GM23248 (cell line): ENCODE results near the gene EIF5. TPM values are rescaled to one million over a fixed set of nuclear protein-coding genes. Genes with fewer than 3 reads are reported as not detected.
"Not testable (repeated sequence)": the region's sequence is repeated elsewhere in the genome, so short reads cannot be mapped to it uniquely, and the experiment has no call there.

Experiments used
- DNase-seq: peaks from one replicate; pipeline ENCODE4 v3.0.0-alpha.2; 2015
- H2AFZ ChIP-seq: fragments of 200-600 bp; sonication (generic); 2 replicates; pipeline ENCODE4 v1.6.1; 2016; ENCODE audit warnings: antibody characterized with exemption
- H3F3A ChIP-seq: fragments of 200-600 bp; sonication (generic); 2 replicates; pipeline ENCODE4 v1.6.1; 2016; ENCODE audit warnings: mild to moderate bottlenecking, antibody characterized with exemption, mixed run types; ENCODE audit not compliant: insufficient read depth
- H3K27ac ChIP-seq: fragments of 200-600 bp; sonication (generic); 2 replicates; pipeline ENCODE4 v1.5.1; 2016; ENCODE audit warnings: mild to moderate bottlenecking
- H3K27me3 ChIP-seq: fragments of 200-600 bp; sonication (generic); replicated peaks from 2 replicates; pipeline ENCODE4 v1.6.1; 2016; ENCODE audit warnings: mild to moderate bottlenecking; ENCODE audit not compliant: insufficient read depth
- H3K36me3 ChIP-seq: fragments of 200-600 bp; sonication (generic); 2 replicates; pipeline ENCODE4 v1.6.1; 2016; ENCODE audit warnings: low read depth, mild to moderate bottlenecking
- H3K4me1 ChIP-seq: fragments of 200-600 bp; sonication (generic); 2 replicates; pipeline ENCODE4 v1.6.1; 2016; ENCODE audit warnings: mild to moderate bottlenecking; ENCODE audit not compliant: insufficient read depth
- H3K4me2 ChIP-seq: fragments of 200-600 bp; sonication (generic); one replicate; pipeline ENCODE4 v1.6.1; 2016; ENCODE audit warnings: mild to moderate bottlenecking; ENCODE audit not compliant: unreplicated experiment
- H3K4me3 ChIP-seq: fragments of 200-600 bp; sonication (generic); 2 replicates; pipeline ENCODE4 v1.5.1; 2016; ENCODE audit warnings: mild to moderate bottlenecking
- H3K79me2 ChIP-seq: fragments of 200-600 bp; sonication (generic); 2 replicates; pipeline ENCODE4 v1.6.1; 2016; ENCODE audit warnings: mild to moderate bottlenecking; ENCODE audit not compliant: insufficient read depth
- H3K9ac ChIP-seq: fragments of 200-600 bp; sonication (generic); 2 replicates; pipeline ENCODE4 v1.6.1; 2016; ENCODE audit warnings: mild to moderate bottlenecking
- H3K9me2 ChIP-seq: fragments of 200-600 bp; sonication (generic); 2 replicates; pipeline ENCODE4 v1.6.1; 2016; ENCODE audit warnings: mixed run types, mild to moderate bottlenecking, moderate library complexity; ENCODE audit not compliant: insufficient read depth
- H3K9me3 ChIP-seq: fragments of 200-600 bp; sonication (generic); one replicate; pipeline ENCODE4 v1.6.1; 2017; ENCODE audit warnings: low read depth
- H4K20me1 ChIP-seq: fragments of 200-600 bp; sonication (generic); 2 replicates; pipeline ENCODE4 v1.6.0; 2016; ENCODE audit not compliant: insufficient read depth
- EZH2 ChIP-seq: fragments of 200-600 bp; sonication (generic); IDR thresholded peaks from 2 replicates; pipeline ENCODE4 v1.6.1; 2018; ENCODE audit warnings: antibody characterized with exemption, mild to moderate bottlenecking; ENCODE audit not compliant: insufficient read depth, poor library complexity, severe bottlenecking
- EZH2phosphoT487 ChIP-seq: fragments of 200-600 bp; sonication (generic); IDR thresholded peaks from 2 replicates; pipeline ENCODE4 v1.6.1; 2018; ENCODE audit warnings: antibody characterized with exemption, moderate library complexity, mild to moderate bottlenecking, low read depth; ENCODE audit not compliant: insufficient read depth
- WGBS, 2 experiments: methylation state at CpG; one replicate each; pipeline ENCODE4 v1.1.6; 2015 to 2017; ENCODE audit warnings: low lambda C conversion rate in 2 of 2, low coverage in 1 of 2; ENCODE audit errors: missing lambda C conversion rate in 2 of 2; 5-methylcytosine and 5-hydroxymethylcytosine counted together
- in situ Hi-C: fragments of 300-500 bp; cut with MboI; formaldehyde crosslinking; loops from 2 replicates; pipeline ENCODE4 v1.15.0; 2020
- polyA plus RNA-seq: library from polyadenylated mRNA; unstranded; fragments of >200 nt; fragmentation: Nextera tagmentation; extraction: Ambion mirVana; gene quantifications from 2 replicates; pipeline ENCODE4 v1.2.1, GENCODE V29; 2016
- total RNA-seq: library from RNA; depleted of rRNA; stranded (reverse); fragments of >200 nt; shearing (Covaris generic); gene quantifications from 2 replicates; pipeline ENCODE4 v1.2.3, GENCODE V29; 2014

EIF5 gene
- total and polyA plus RNA-seq, 2 experiments from 2014 or later, result 133 to 518 TPM

DNA sequence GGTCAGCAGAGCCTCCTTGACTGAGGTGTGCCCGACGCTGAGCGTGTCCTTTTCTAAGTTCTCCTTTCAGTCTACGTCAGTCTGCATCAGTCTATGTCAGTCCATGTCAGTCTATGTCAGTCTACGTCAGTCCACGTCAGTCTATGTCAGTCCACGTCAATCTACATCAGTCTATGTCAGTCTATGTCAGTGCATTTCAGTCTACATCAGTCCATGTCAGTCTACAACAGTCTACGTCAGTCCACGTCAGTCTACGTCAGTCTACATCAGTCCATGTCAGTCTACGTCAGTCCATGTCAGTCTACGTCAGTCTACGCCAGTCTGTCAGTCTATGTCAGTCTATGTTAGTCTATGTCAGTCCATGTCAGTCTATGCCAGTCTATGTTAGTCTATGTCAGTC, 15.9 kb downstream of the EIF5 start:
- peaks cover 32% of the 10 kb centered on the region for H3F3A ChIP-seq
- H4K20me1 ChIP-seq, result no peaks in the 10 kb centered on the region
- DNase-seq, result no peak
- H3K4me2 ChIP-seq, result no peak overlapping the region
- H3K9ac ChIP-seq, result no peak overlapping the region
- H3K9me2 ChIP-seq, result no peaks in the 10 kb centered on the region
- no peak for TF ChIP-seq EZH2
- no peak for TF ChIP-seq EZH2phosphoT487
- H3K36me3 ChIP-seq, result peaks cover under 1% of the 10 kb centered on the region; the same call in 1 of the 2 replicates
- WGBS, 2 experiments, result 87 to 88% methylated on average over 13 of the region's 13 CpGs
- in situ Hi-C loops, result no loop called here
- no peak overlapping the region for H3K27ac ChIP-seq
- H3K4me1 ChIP-seq, result no peaks in the 10 kb centered on the region
- no peak overlapping the region for H2AFZ ChIP-seq
- no peaks in the 10 kb centered on the region for H3K9me3 ChIP-seq
- no peak overlapping the region for H3K4me3 ChIP-seq
- no peaks in the 10 kb centered on the region for H3K27me3 ChIP-seq
- H3K79me2 ChIP-seq, result no peaks in the 10 kb centered on the region

DNA sequence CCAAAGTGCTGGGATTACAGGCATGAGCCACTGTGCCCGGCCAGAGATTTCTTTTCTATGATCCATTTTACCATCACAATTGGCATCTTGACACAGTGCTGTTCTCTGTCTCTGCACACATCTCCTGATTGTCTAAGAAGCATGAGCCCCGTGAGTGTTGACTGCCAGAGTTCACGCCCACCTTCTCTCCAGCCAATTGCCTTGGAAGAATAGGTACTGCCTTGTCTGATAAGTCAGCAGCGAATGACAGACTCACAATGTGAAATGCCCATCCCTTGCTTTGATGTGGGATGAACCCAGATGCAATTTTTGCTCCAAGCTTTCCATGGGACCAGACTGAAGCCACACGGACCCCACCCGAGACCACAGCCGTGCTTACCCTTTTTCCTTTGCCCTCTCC, 19.3 kb downstream of the EIF5 start:
- WGBS, 2 experiments, result 46 to 48% methylated on average over 7 of the region's 7 CpGs
- Histone ChIP-seq H3K9me2 (no peaks in the 10 kb centered on the region), H3K4me1 (no peaks in the 10 kb centered on the region), H3K27ac (no peak overlapping the region), H3K4me2 (no peak overlapping the region), H3F3A (peaks cover 4% of the 10 kb centered on the region; the same call in 1 of the 2 replicates), H3K79me2 (no peaks in the 10 kb centered on the region), H3K9ac (no peak overlapping the region), H3K9me3 (no peaks in the 10 kb centered on the region), H4K20me1 (no peaks in the 10 kb centered on the region), H3K4me3 (no peak overlapping the region), H2AFZ (no peak overlapping the region), H3K36me3 (no peaks in the 10 kb centered on the region), H3K27me3 (no peaks in the 10 kb centered on the region)
- in situ Hi-C loops, result no loop called here
- no peak for DNase-seq
- TF ChIP-seq EZH2 (no peak), EZH2phosphoT487 (no peak)

DNA sequence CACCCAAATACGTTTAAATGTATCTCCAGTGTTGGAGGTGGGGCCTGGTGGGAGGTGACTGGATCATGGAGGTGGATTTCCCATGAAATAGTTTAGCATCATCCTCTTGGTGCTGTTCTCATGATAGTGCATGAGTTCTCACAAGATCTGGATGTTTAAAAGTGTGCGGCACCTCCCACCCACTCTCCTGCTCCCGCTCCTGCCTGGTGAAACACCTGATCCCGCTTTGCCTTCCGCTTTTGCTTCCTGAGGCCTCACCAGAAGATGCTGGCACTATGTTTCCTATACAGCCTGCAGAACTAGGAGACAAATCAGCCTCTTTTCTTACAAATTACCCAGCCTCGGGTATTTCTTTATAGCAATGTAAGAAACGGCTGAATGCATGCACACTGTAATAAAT, 20.1 kb downstream of the EIF5 start:
- Histone ChIP-seq H3K27me3 (no peaks in the 10 kb centered on the region), H3K27ac (no peak overlapping the region), H3K9me3 (no peaks in the 10 kb centered on the region), H3K4me1 (no peaks in the 10 kb centered on the region), H4K20me1 (no peaks in the 10 kb centered on the region), H2AFZ (no peak overlapping the region), H3K36me3 (no peaks in the 10 kb centered on the region), H3K9ac (no peak overlapping the region), H3K4me2 (no peak overlapping the region), H3K9me2 (no peaks in the 10 kb centered on the region), H3F3A (no peaks in the 10 kb centered on the region), H3K79me2 (no peaks in the 10 kb centered on the region), H3K4me3 (no peak overlapping the region)
- TF ChIP-seq EZH2 (no peak), EZH2phosphoT487 (no peak)
- DNase-seq, result no peak
- in situ Hi-C loops, result no loop called here
- 77 to 79% methylated on average over 7 of the region's 7 CpGs for WGBS, 2 experiments

DNA sequence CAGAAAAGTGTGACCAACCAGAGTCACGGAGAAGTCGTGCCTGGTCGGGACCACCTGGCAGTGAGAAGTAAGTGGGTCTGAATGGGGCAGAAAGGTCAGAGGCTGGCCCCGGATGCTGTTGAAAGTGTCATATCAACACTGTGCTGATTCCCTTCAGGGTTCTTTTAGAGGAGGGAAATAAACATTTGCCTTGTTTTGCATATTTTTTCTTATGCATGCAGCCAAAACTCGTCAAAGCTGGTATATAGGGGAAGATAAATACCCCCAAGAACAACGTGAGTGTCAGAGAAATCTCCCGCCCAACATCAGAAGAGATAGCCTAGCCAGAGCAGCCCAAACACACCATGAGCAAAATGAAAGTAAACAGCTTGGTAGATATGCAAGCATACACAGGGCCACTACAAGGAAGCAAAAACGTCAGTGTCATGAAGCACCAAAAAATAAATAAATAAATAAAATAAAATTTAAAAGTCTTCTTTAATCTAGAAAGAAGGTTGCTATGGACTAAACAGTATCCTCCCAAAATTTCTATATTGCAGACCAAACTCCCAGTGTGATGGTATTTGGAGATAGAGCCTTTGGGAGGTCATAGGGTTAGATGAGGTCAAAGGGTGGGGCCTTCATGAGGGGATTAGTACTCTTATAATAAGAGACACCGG, 22.1 kb downstream of the EIF5 start:
- no peak for TF ChIP-seq EZH2phosphoT487
- TF ChIP-seq EZH2, result no peak
- no peaks in the 10 kb centered on the region for H3K9me3 ChIP-seq
- H3K4me3 ChIP-seq, result no peak overlapping the region
- peaks cover under 1% of the 10 kb centered on the region; the same call in 1 of the 2 replicates for H3F3A ChIP-seq
- DNase-seq, result no peak
- H3K4me1 ChIP-seq, result peaks cover under 1% of the 10 kb centered on the region
- in situ Hi-C loops, result no loop called here
- H3K36me3 ChIP-seq, result no peaks in the 10 kb centered on the region
- no peaks in the 10 kb centered on the region for H4K20me1 ChIP-seq
- H3K27me3 ChIP-seq, result no peaks in the 10 kb centered on the region
- no peak overlapping the region for H2AFZ ChIP-seq
- no peaks in the 10 kb centered on the region for H3K9me2 ChIP-seq
- H3K27ac ChIP-seq, result no peak overlapping the region
- no peak overlapping the region for H3K4me2 ChIP-seq
- 59 to 68% methylated on average over 9 of the region's 9 CpGs for WGBS, 2 experiments
- H3K9ac ChIP-seq, result no peak overlapping the region
- no peaks in the 10 kb centered on the region for H3K79me2 ChIP-seq

DNA sequence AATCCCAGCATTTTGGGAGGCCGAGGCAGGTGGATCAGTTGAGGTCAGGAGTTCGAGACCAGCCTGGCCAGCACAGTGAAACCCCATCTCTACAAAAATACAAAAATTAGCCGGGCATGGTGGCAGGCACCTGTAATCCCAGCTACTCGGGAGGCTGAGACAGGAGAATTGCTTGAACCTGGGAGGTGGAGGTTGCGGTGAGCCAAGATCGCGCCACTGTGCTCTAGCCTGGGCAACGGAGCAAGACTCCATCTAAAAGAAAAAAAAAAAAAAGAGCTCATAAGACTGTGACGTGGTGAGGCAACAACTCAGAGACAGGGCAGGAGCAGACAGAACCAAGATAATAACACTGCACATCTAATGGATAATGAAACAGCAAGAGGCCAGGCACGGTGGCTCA, 23.5 kb downstream of the EIF5 start:
- H3K4me3 ChIP-seq, H3K27ac ChIP-seq, H3K9ac ChIP-seq, H3K9me2 ChIP-seq, H3K27me3 ChIP-seq, H4K20me1 ChIP-seq, H3K36me3 ChIP-seq, in situ Hi-C loops, H3K9me3 ChIP-seq, H3K79me2 ChIP-seq, DNase-seq, H2AFZ ChIP-seq, H3K4me2 ChIP-seq: not testable (repeated sequence)
- peaks cover 12% of the 10 kb centered on the region for H3K4me1 ChIP-seq
- H3F3A ChIP-seq, result peaks cover 13% of the 10 kb centered on the region
- 89 to 92% methylated on average over 10 of the region's 10 CpGs for WGBS, 2 experiments
